MV-4-11 (cell line): ENCODE measurements around the gene TMEM158.
A peak's percentile ranks its signal among the peaks of the same experiment; 100 is the strongest.

Source experiments
- DNase-seq: peaks from one replicate; lab custom pipeline; 2025; lab: John Stamatoyannopoulos, UW

Gene TMEM158

GRCh38 chr3:45226206-45226915 lies at the start of gene TMEM158:
Gene TMEM158 (minus strand): TSS chr3:45226287. CDS start chr3:45226027, 260 bp downstream.
- DNase-seq: peak; percentile 20

GRCh38 chr3:45275006-45275704 lies 49.1 kb upstream of the TMEM158 start:
- no peak for DNase-seq

DNA sequence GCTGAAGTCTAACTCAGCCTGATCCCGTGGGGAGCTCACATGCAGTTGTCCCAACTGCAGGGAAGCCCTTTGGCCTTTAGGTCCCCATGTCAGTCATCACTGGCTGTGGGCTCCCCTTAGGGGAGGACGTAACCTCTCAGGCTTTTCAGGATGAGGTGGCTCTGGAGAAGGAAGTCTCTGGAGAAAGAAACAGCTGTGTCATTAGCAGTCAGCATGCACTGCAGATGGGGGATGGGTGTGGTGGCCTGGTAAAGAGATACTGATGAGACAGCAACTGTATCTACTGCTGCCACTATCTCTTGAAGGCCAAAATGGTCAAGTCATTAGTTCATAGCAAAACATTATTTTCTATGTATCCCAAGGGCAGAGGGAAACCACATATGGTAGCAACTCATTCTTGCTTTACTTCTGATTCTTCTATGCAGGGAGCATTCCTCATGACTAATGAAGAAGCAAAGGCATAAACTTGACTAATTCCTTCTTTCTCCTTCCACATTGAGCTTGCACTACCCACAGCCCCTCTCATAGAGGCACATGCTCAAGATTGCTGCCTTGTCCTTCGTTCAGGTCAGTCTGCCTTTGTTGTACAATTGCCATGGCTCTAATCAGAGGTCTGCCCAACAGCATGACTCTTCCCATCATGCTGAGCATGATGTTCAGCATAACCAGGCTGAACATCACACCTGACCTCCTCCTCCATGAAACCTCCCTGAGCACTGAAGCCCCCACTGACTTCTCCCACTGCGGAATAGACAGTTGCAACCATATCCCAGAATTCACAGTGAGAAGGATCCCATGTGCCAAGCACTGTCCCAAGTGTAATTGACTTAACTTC lies 47.8 kb upstream of the TMEM158 start:
- no peak for DNase-seq

DNA sequence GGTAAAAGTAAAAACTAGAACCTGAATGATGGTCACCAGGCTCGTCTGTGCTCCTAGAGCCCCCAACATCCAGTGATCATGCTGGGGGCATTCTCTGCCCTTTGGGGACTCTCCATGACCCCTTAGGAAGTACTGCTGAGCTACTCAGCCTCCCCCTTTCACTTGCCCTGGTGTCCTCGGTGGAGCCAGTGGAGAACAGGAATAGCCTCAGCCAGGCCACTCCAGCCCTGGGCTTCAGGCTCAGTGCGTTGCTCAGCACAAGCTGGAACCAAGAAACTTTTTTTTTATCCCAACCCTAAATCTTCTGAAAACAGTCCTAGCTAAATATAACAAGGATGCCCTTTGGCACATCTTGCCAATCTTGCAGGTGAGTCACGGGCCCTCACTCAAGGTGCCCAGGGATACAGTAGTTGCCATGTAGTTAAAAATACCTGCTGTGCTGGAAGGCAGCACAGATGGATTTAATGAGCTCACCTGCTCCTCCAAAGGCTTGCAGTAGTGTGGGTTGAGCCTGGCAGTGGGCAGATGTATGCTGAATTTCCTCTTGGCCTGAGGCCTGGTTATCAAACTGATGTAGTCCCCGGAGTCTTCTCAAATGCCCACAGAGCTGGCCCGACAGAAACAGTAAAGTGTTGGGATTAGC lies 46.9 kb upstream of the TMEM158 start:
- DNase-seq: no peak

GRCh38 chr3:45272032-45272810 lies 46.1 kb upstream of the TMEM158 start:
- no peak for DNase-seq

GRCh38 chr3:45269952-45270351 lies 43.9 kb upstream of the TMEM158 start:
- no peak for DNase-seq

- no peak for DNase-seq
Observed at GRCh38 chr3:45267097-45267496, 41.0 kb upstream of the TMEM158 start.

- DNase-seq: no peak
Observed at GRCh38 chr3:45261333-45262110, 35.4 kb upstream of the TMEM158 start.

DNA sequence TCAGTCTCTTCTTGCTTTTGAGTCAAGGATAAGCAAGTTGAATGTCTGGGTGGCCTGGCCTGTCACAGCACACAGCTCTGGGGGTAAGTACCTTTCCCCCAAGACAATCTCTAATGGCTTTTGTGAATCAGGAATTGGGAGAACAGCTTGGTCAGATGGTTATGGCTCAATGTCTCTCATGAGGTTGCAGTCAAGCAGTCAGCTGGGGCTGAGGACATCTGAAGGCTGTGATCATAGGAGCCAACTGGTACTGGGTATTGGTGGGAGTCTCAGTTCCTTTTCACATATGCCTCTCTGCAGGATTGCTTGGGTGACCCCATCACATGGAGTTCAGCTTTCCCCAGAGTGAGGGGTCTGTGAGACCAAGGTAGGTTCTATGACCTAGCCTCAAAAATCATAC lies 33.0 kb upstream of the TMEM158 start:
- peak; percentile 25 for DNase-seq

DNA sequence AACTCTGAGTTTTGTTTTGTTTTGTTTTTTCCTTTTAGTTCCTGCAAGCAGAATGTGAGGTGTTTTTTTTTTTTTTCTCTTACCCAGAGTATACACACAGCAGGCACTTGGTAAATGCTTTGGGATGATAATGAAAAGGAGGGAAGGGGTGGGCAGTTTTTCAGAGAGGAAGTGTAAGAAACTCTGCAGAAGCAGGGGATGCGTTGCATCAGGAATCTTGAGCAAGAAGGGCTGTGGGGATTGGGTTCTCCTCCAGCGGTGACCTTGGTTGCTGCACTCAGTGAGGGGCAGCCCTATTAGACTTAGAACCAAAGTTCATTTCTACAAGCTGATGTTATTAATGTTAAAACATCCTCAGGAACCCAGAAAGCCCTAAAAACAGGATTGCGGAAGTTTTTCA lies 32.2 kb upstream of the TMEM158 start:
- DNase-seq: peak; percentile 67

GRCh38 chr3:45253316-45253715 lies 27.2 kb upstream of the TMEM158 start:
- no peak for DNase-seq

GRCh38 chr3:45252826-45253225 lies 26.7 kb upstream of the TMEM158 start:
- DNase-seq: peak; percentile 87

DNA sequence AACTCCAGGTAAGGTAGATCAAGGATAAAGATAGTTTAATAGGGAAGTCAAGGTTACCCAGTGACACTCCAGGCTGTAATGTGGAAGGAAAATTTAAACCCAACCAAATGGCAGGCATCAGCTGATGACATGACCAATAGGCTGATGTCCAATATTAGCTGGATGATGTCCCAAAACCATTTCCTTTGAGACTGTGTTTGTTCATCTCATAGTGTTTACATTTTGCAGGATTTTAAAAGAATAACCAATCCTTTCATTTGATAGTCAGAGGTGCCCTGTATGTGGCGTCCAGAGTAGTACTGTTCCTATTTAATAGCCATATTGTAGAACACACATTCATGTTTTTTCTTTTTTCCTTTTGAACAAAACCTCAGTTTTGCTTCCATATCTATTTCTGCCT lies 23.3 kb upstream of the TMEM158 start:
- DNase-seq: no peak

GRCh38 chr3:45246241-45246640 lies 20.2 kb upstream of the TMEM158 start:
- no peak for DNase-seq

DNA sequence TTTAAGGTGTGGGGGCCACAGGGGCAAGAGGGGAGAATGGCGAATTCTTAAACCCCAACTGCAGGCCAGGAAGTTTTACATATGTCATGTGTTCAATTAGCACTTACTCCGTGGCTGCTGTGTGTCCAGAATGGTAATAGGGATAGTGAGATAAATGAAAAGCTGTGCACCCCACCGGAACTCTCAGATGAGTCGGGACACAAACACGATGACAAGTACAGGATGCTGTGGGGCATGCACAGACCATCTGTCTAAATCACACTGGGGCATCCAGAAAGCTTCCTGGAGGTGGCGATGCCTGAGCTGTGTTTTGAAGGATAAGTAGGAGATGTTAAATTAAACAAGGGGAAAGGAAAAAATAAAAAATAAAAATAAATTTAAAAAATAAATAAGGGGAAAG lies 18.3 kb upstream of the TMEM158 start:
- DNase-seq: no peak

DNA sequence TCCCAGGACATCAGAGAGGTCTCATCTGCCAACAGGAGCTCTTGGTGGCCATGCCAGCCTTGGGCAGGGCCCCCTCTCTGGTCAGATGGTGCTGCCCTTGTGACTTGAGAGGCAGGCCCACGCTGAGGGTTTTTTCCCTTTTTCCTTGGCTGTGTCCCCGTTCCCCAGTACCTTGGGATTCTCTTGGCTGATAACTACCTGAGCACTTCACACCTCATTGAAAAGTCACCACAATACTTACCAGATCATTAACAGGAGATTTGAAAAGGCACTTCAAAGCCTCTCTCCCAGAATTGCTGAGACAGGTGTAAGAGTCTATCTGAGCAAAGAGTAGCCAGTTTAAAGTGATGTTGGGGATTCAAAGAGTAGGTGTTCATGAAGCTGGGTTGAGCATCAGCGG lies 15.1 kb upstream of the TMEM158 start:
- no peak for DNase-seq

DNA sequence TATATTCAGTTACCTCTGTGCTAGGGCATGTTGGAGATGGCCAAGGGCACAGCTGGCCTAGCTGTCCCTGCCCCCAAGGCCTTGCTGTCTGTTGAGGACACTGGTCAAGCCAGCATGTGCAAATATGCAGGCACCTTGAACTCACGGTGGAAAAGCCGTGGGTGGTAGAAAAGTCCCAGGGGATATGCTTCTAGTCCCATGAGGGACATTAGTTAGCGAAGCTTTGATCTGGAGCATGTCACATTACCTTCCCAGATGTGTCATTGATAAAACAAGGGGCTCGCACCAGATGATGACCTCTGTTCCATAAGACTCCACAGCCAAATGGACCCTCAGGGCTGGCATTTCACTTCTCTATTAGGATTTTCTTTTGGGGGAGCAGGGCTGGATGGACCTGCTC lies 14.2 kb upstream of the TMEM158 start:
- DNase-seq: no peak

DNA sequence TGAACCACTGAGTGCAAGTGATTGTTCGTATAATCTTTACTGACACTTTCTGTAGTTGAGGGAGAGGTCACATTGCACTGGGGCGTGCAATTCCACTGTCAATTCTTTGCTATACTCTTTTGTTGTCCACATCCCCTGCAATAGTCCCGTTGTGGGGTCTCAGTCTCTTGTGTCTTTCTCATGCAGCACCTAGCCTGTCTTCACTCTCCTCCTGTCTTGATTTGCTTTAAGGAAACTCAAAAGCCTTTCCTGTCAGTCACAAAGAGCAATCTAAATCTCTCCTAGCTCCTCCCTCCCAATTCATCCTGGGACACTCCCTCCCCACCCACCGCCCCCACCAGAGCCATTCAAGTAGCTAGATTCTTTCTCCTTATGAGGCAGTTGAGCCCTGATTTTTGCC lies 13.2 kb upstream of the TMEM158 start:
- DNase-seq: no peak

- DNase-seq: no peak
Observed at GRCh38 chr3:45236964-45237363, 10.9 kb upstream of the TMEM158 start.

DNA sequence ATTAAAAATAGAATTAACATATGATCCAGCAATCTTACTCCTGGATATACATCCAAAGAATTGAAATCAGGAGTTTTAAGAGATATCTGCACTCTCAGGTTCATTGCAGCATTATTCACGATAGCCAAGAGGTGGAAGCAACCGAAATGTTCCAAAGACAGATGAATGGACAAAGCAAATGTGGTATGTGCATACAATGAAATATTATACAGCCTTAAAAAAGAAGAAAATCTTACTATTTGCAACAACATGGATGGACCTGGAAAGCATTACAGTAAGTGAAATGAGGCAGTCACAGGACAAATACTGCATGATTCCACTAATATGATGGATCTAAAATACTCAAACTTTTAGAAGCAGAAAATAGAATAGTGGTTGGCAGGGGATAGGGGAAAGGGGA lies 9.3 kb upstream of the TMEM158 start:
- DNase-seq: no peak

GRCh38 chr3:45234250-45234649 lies 8.2 kb upstream of the TMEM158 start:
- DNase-seq: no peak
